Measurements from ENCODE around the gene SDHC. TPM values are rescaled to one million over a fixed set of nuclear protein-coding genes. Genes with fewer than 3 reads are reported as not detected.
A peak's percentile ranks its signal among the peaks of the same experiment; 100 is the strongest.

SDHC gene
- total and polyA plus RNA-seq, 2 of the 13 experiments (the other 11 are each of a cell fraction or from before 2014, with no cell fraction given), result 27.1 to 229 TPM

DNA sequence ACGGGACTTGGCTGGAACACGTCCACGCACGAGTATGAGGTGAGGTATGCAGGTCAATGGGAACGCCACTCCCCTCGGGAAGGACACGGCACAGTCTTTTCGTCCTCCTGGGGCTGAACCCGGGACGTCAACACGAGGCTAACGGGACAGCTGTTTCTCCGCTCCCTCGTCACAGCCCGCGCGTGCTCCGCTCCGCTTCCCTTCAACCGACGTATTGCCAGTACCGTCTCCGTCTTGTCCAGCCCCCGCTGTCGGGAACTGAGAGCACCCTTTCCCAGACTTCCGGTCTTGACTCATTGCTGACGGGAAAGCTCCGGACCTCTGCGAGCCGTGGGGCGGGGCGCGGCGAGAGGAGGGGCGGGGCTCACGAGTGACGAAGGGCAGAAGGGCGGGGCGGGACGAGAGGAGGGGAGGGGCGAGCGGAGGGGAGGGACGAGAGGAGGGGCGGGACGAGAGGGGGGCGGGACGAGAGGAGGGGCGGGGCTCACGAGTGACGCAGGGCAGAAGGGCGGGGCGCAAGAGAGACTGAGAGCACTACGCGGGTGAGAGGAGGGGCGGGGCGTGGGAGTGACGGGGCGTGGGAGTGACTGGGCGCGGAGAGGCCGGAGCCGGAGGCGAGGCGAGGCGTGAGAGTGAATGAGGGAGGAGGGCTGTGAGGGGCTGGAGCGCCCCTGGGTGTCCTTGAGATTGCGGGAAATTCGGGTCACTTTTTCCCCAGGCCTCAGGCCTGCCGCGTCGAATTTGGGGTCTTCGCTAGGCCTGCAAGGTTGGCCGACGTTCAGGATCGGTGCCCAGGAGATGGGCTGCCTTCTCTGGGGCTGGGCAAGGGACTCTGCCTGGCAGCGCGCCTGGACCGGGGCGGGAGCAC is 75.7 kb downstream of the SDHC start (continued):
- TF ChIP-seq, protein P1, sequence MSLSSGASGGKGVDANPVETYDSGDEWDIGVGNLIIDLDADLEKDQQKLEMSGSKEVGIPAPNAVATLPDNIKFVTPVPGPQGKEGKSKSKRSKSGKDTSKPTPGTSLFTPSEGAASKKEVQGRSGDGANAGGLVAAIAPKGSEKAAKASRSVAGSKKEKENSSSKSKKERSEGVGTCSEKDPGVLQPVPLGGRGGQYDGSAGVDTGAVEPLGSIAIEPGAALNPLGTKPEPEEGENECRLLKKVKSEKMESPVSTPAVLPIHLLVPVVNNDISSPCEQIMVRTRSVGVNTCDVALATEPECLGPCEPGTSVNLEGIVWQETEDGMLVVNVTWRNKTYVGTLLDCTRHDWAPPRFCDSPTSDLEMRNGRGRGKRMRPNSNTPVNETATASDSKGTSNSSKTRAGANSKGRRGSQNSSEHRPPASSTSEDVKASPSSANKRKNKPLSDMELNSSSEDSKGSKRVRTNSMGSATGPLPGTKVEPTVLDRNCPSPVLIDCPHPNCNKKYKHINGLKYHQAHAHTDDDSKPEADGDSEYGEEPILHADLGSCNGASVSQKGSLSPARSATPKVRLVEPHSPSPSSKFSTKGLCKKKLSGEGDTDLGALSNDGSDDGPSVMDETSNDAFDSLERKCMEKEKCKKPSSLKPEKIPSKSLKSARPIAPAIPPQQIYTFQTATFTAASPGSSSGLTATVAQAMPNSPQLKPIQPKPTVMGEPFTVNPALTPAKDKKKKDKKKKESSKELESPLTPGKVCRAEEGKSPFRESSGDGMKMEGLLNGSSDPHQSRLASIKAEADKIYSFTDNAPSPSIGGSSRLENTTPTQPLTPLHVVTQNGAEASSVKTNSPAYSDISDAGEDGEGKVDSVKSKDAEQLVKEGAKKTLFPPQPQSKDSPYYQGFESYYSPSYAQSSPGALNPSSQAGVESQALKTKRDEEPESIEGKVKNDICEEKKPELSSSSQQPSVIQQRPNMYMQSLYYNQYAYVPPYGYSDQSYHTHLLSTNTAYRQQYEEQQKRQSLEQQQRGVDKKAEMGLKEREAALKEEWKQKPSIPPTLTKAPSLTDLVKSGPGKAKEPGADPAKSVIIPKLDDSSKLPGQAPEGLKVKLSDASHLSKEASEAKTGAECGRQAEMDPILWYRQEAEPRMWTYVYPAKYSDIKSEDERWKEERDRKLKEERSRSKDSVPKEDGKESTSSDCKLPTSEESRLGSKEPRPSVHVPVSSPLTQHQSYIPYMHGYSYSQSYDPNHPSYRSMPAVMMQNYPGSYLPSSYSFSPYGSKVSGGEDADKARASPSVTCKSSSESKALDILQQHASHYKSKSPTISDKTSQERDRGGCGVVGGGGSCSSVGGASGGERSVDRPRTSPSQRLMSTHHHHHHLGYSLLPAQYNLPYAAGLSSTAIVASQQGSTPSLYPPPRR (CRISPR knock-in tag; IDR thresholded peaks at IDR 0.05; ENCODE audit: borderline replicate concordance), result 0 out of 2 replicates have a peak, but pooled peaks have one; percentile 52
- TF ChIP-seq, protein P2, sequence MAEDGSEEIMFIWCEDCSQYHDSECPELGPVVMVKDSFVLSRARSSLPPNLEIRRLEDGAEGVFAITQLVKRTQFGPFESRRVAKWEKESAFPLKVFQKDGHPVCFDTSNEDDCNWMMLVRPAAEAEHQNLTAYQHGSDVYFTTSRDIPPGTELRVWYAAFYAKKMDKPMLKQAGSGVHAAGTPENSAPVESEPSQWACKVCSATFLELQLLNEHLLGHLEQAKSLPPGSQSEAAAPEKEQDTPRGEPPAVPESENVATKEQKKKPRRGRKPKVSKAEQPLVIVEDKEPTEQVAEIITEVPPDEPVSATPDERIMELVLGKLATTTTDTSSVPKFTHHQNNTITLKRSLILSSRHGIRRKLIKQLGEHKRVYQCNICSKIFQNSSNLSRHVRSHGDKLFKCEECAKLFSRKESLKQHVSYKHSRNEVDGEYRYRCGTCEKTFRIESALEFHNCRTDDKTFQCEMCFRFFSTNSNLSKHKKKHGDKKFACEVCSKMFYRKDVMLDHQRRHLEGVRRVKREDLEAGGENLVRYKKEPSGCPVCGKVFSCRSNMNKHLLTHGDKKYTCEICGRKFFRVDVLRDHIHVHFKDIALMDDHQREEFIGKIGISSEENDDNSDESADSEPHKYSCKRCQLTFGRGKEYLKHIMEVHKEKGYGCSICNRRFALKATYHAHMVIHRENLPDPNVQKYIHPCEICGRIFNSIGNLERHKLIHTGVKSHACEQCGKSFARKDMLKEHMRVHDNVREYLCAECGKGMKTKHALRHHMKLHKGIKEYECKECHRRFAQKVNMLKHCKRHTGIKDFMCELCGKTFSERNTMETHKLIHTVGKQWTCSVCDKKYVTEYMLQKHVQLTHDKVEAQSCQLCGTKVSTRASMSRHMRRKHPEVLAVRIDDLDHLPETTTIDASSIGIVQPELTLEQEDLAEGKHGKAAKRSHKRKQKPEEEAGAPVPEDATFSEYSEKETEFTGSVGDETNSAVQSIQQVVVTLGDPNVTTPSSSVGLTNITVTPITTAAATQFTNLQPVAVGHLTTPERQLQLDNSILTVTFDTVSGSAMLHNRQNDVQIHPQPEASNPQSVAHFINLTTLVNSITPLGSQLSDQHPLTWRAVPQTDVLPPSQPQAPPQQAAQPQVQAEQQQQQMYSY (CRISPR knock-in tag; IDR thresholded peaks at IDR 0.05), result peak; percentile 62; the same call in 1 of the 2 replicates
- TF ChIP-seq CBX5 (CRISPR knock-in tag; IDR thresholded peaks at IDR 0.05; ENCODE audit: borderline replicate concordance) (peak; percentile 79; the same call in 1 of the 2 replicates), ZNF350 (CRISPR knock-in tag; IDR thresholded peaks at IDR 0.05; ENCODE audit: borderline replicate concordance, low read depth) (peak; percentile 72; the same call in 1 of the 2 replicates), SP5 (CRISPR knock-in tag; IDR thresholded peaks at IDR 0.05; ENCODE audit: borderline replicate concordance, low read depth) (peak; percentile 51; the same call in 1 of the 2 replicates), BRD4 (CRISPR knock-in tag; IDR thresholded peaks at IDR 0.05) (peak; percentile 37), KDM6A (CRISPR knock-in tag; IDR thresholded peaks at IDR 0.05; ENCODE audit: low read depth) (no peak), CBFB (CRISPR knock-in tag; IDR thresholded peaks at IDR 0.05) (peak; percentile 50; the same call in 1 of the 2 replicates), SPEN (CRISPR knock-in tag; IDR thresholded peaks at IDR 0.05; ENCODE audit: low read depth) (0 out of 2 replicates have a peak, but pooled peaks have one; percentile 42), ATF1 (CRISPR knock-in tag; IDR thresholded peaks at IDR 0.05) (no peak), ZSCAN22 (CRISPR knock-in tag; IDR thresholded peaks at IDR 0.05) (no peak), LCORL (IDR thresholded peaks at IDR 0.05) (no peak), LCORL (CRISPR knock-in tag; IDR thresholded peaks at IDR 0.05) (peak; percentile 7; the same call in 1 of the 2 replicates), ZNF589 (CRISPR knock-in tag; conservative IDR thresholded peaks at IDR 0.05) (peak; percentile 81), SMAD9 (CRISPR knock-in tag; IDR thresholded peaks at IDR 0.05) (peak; percentile 37; the same call in 1 of the 2 replicates)
- TF ChIP-seq, protein P3, sequence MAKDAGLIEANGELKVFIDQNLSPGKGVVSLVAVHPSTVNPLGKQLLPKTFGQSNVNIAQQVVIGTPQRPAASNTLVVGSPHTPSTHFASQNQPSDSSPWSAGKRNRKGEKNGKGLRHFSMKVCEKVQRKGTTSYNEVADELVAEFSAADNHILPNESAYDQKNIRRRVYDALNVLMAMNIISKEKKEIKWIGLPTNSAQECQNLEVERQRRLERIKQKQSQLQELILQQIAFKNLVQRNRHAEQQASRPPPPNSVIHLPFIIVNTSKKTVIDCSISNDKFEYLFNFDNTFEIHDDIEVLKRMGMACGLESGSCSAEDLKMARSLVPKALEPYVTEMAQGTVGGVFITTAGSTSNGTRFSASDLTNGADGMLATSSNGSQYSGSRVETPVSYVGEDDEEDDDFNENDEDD (CRISPR knock-in tag; IDR thresholded peaks at IDR 0.05; ENCODE audit: borderline replicate concordance), result peak; percentile 78; the same call in 1 of the 2 replicates
- TF ChIP-seq, protein P4, sequence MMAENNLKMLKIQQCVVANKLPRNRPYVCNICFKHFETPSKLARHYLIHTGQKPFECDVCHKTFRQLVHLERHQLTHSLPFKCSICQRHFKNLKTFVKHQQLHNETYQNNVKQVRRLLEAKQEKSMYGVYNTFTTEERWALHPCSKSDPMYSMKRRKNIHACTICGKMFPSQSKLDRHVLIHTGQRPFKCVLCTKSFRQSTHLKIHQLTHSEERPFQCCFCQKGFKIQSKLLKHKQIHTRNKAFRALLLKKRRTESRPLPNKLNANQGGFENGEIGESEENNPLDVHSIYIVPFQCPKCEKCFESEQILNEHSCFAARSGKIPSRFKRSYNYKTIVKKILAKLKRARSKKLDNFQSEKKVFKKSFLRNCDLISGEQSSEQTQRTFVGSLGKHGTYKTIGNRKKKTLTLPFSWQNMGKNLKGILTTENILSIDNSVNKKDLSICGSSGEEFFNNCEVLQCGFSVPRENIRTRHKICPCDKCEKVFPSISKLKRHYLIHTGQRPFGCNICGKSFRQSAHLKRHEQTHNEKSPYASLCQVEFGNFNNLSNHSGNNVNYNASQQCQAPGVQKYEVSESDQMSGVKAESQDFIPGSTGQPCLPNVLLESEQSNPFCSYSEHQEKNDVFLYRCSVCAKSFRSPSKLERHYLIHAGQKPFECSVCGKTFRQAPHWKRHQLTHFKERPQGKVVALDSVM (CRISPR knock-in tag; IDR thresholded peaks at IDR 0.05), result peak; percentile 19; the same call in 1 of the 2 replicates
